ENCODE data around the gene CHPF. TPM values are rescaled to one million over a fixed set of nuclear protein-coding genes. Genes with fewer than 3 reads are reported as not detected.
A peak's percentile ranks its signal among the peaks of the same experiment; 100 is the strongest.

Gene CHPF
- total RNA-seq, 1 donor from 2014 or later, result 47.5 TPM

- H3K36me3 Mint-ChIP-seq, result peaks cover 5% of the 10 kb centered on the region
- peaks cover 3% of the 10 kb centered on the region for H3K27me3 Mint-ChIP-seq
- H3K4me1 Mint-ChIP-seq (ENCODE audit: unreplicated experiment), result peaks cover 35% of the 10 kb centered on the region
- H3K9me3 Mint-ChIP-seq, result no peaks in the 10 kb centered on the region
- TF ChIP-seq CTCF (conservative IDR thresholded peaks at IDR 0.05), result no peak
- peak overlapping the region; percentile 78 for H3K27ac Mint-ChIP-seq
- peak overlapping the region; percentile 62 for H3K4me3 Mint-ChIP-seq
- DNase-seq (ENCODE audit: extremely low spot score, unreplicated experiment), result no peak
Measured at GRCh38 chr2:219573166-219573565, 29.6 kb upstream of the CHPF start.

- peak within 1 kb of the TSS; percentile 86 for H3K27ac Mint-ChIP-seq
- no peak for DNase-seq (ENCODE audit: extremely low spot score, unreplicated experiment)
- H3K36me3 Mint-ChIP-seq, result peaks cover 5% of the 10 kb centered on the region
- no peak for TF ChIP-seq CTCF (conservative IDR thresholded peaks at IDR 0.05)
- peaks cover 31% of the 10 kb centered on the region for H3K4me1 Mint-ChIP-seq (ENCODE audit: unreplicated experiment)
- H3K27me3 Mint-ChIP-seq, result peaks cover 3% of the 10 kb centered on the region
- H3K4me3 Mint-ChIP-seq, result peak within 1 kb of the TSS; percentile 85
- H3K9me3 Mint-ChIP-seq, result no peaks in the 10 kb centered on the region
Measured at GRCh38 chr2:219572237-219573001, 28.8 kb upstream of the CHPF start, which contains the start of gene INHA. INHA (plus strand) TSS chr2:219572310; CDS start chr2:219572375, 65 bp downstream.

- Mint-ChIP-seq H3K9me3 (no peaks in the 10 kb centered on the region), H3K36me3 (peaks cover 6% of the 10 kb centered on the region), H3K27ac (peak within 1 kb of the TSS; percentile 86), H3K27me3 (no peaks in the 10 kb centered on the region), H3K4me1 (ENCODE audit: unreplicated experiment) (peaks cover 23% of the 10 kb centered on the region), H3K4me3 (peak within 1 kb of the TSS; percentile 85)
- DNase-seq (ENCODE audit: extremely low spot score, unreplicated experiment), result no peak
- peak; percentile 21 for TF ChIP-seq CTCF (conservative IDR thresholded peaks at IDR 0.05)
Measured at GRCh38 chr2:219571311-219572236, 28.0 kb upstream of the CHPF start, which contains the start of gene OBSL1. OBSL1 (minus strand) TSS chr2:219571539; CDS start chr2:219571232, 307 bp downstream.

DNA sequence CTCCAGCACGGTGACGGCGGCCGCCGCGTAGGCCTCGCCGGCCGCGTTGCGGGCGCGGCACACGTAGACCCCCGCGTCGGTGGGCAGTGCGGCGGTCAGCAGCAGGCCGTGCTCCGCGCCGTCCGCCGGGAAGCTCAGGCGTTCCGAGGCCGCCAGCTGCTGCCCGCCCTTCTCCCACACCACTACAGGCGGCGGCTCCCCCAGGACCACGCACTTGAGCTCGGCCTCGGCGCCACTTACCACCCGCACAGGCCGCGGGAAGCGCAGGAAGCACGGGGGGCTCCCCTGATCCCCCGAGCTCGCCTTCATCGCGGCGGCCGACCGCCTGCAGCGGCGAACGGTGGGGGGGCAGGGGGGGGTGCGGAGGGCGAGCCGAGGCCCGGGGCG, 27.3 kb upstream of the CHPF start:
- no peak overlapping the region for H3K4me3 Mint-ChIP-seq

More for the DNA sequence above, 27.3 kb upstream of the CHPF start:
- Mint-ChIP-seq H3K27me3 (no peaks in the 10 kb centered on the region), H3K36me3 (peaks cover 13% of the 10 kb centered on the region), H3K4me1 (ENCODE audit: unreplicated experiment) (peaks cover 17% of the 10 kb centered on the region), H3K27ac (no peak overlapping the region), H3K9me3 (no peaks in the 10 kb centered on the region)
- no peak for DNase-seq (ENCODE audit: extremely low spot score, unreplicated experiment)
- TF ChIP-seq CTCF (conservative IDR thresholded peaks at IDR 0.05), result no peak
